Fibroblast of the conjunctiva (primary cell): ENCODE measurements around the gene SLC19A1.

Source experiments
- DNase-seq: peaks from one replicate; pipeline ENCODE4 v3.0.0-alpha.2; 2010; ENCODE audit warnings: low read depth

SLC19A1 gene

GRCh38 chr21:45465611-45466329 lies 76.5 kb downstream of the SLC19A1 start:
- no peak for DNase-seq

- no peak for DNase-seq
Observed at GRCh38 chr21:45465105-45465504, 77.1 kb downstream of the SLC19A1 start.

DNA sequence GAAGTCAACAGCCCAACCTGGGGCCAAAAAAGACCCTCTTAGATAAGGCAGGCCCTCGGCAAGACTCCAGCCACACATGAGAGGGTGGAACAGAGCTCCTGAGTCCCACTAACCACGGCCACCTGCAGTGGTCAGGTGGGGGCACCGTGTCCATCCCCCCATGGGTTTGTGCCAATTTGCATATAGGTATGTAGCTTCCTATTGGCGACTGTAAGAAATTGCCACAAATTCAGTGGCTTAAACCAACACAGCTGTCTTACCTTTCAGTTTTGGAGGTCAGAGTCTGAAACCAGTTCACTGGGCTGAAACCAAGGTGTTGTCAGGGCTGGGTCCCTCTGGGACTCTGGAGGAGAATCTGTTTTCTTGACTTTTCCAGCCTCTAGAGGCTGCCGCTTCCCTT lies 77.9 kb downstream of the SLC19A1 start:
- no peak for DNase-seq

- DNase-seq, result no peak
Observed at GRCh38 chr21:45463871-45464270, 78.4 kb downstream of the SLC19A1 start.

DNA sequence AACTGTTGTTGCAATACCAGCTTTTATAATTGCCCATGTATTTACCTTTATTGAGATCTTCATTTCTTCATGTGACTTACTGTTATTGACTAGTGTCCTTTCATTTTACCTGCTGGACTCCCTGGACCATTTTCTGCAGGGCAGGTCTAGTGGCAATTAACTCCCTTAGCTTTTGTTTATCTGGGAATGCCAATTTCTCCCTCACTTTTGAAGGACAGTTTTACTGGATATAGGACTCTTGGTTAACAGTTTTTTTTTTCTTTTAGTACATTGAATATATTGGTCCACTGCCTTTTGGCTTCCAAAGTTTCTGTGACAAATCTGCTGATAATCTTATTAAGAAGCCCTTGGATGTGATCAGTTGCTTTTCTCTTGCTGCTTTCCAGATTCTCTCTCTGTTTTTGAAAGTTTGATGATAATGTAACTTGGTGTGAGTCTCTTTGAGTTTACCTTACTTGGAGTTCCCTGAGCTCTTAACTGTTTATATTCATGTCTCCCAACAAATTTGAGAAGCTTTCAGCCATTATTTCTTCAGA lies 80.4 kb downstream of the SLC19A1 start:
- DNase-seq, result no peak

DNA sequence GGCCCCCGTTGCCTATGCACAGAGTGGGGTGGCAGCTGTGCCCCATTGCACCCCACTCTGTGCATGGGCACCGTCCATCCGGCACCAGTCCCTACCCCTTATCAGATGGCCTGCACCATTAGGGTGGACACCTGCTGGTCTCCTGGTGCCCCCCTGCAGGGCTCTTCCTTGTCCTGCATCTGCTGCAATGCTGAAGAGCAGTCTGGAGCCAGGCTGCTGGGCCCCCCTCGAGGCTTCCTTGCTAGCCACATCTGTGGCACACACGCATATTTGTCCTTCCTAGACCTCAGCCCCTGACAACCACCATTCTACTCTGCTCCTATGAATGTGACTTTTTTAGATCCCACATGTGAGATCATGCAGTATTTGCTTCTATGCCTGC lies 80.9 kb downstream of the SLC19A1 start:
- no peak for DNase-seq

- DNase-seq, result no peak
Observed at GRCh38 chr21:45460611-45461368, 81.5 kb downstream of the SLC19A1 start.

DNA sequence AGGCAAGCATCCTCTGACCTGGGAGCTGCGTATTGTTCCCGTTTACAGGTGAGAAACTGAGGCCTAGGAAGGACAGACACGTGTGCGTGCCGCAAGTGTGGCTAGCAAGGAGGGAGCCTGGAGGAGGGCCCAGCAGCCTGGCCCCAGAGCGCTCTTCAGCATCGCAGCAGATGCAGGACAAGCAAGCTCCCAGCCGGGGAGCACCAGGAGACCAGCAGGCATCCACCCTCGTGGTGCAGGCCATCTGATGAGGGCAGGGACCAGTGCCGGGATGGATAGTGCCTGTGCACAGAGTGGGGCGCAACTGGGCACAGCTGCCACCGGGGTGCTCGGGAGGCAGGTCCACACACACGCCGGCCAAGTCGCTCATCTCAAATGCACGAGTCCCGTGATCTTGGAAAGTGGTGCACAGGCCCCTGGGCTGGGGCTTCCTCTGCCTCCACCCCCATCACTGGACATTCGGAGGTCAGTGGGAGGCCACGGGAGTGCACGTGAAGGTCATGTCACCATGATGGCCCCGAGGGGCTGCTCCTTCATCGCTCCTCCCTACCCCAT lies 82.2 kb downstream of the SLC19A1 start:
- no peak for DNase-seq

GRCh38 chr21:45459171-45460010 lies 82.8 kb downstream of the SLC19A1 start:
- no peak for DNase-seq

DNA sequence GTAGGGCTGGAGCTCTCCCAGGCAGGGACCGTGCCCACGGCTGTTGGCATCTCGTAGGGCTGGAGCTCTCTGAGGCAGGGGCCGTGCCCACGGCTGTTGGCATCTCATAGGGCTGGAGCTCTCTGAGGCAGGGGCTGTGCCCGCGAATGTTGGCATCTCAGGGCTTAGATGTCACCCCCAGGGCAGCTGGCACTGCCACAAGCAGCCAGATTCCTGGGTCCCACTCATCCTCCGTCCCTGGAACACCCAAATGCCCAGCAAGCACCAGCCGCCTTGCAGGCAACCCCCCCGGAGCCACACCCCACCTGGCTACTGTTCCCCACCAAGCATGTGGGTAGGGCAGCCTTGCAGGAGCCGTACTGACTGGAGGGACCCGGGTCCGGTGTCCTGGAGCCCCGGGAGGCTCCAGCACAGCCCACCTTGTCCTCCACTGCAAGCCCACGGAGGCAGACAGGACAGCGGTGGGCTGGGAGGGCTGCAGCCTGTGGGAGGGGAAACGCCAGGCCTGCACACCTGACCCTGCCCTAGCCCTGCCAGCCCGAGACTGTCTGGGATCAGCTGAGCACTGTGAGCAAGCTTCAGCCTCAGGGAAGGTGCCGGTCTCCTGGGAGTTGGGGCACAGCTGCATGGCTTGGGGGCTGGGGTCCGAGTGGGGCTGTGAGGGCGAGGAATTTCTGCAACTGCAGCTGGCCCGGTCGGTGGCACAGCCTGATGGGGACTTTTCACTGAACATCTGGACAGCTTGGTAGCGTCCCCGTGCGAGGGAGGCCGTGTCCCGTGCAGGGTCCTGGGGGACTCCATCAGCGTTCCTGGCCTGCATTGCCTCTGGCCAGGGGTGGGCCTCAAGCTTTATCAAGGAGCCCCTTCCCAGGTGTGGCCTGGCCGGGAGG lies 83.7 kb downstream of the SLC19A1 start:
- DNase-seq, result no peak

DNA sequence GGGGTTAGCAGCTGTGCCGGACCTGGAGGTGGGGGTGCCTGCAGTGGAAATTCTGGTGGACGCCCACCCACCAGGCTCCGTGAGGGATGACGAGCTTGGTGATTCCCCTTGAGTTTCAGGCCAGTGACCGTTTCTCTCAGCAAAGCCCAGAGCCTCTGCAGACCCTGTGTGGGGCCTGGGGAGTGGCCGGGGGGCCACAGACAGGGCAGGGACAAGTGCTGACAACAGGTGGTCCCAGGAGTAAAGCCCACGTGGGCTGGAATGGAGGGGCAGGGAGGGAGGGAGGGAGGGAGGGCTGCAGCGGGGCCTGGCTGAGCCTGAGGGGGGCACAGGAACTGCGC lies 84.4 kb downstream of the SLC19A1 start:
- DNase-seq, result no peak

DNA sequence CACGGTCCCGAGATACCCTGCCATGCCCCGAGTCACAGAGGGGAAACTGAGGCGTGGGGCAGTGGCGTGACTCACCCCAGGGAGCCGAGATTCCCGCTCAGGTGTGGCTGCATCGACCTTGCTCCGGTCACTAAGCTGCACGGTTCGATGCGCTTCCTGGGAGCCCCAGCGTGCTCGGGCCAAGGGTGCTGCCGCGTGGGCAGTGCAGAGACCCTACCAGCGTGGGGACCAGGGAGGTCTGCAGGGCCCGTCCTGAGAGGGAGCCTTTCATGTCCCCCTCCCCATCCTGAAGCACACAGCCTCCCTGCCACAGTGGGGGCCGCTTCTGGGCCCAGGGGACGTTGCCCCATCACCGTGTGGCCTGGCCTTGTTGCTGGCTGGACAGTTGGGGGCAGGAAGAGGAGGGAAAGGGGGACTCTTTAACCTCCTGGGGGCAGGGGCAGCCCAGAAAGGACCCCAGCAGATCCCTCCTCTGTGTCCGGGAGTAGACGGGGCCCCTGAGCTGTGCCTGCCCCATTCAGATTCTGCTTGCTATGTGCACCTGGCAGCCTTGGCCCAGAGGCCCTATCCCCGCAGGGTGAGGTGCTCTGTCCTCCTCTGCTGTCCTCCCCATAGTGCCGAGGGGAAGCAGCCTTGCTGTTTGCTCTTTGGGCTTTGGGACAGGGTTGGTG lies 84.9 kb downstream of the SLC19A1 start:
- no peak for DNase-seq

DNA sequence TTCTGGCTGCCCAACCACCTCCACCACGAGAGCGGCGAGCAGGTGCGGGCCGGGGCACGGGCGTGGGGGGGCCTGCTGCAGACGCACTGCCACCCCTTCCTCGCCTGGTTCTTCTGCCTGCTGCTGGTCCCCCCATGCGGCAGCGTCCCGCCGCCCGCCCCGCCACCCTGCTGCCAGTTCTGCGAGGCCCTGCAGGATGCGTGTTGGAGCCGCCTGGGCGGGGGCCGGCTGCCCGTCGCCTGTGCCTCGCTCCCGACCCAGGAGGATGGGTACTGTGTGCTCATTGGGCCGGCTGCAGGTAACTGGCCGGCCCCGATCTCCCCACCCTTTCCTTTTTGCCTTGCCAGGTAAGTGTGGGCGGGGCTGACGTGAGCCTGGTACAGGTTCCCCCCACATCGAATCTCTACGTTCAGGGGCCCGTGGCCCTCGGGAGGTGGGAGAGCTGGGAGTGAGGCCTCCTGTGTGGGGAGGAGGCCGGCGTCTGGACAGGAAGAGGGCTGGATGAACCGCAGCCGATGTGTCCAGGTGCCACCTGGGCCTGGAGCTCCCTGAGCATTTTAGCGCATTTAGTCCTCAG lies 85.6 kb downstream of the SLC19A1 start:
- DNase-seq, result no peak

GRCh38 chr21:45455674-45456583 lies 86.3 kb downstream of the SLC19A1 start:
- no peak for DNase-seq

GRCh38 chr21:45454926-45455673 lies 87.1 kb downstream of the SLC19A1 start:
- DNase-seq, result no peak

DNA sequence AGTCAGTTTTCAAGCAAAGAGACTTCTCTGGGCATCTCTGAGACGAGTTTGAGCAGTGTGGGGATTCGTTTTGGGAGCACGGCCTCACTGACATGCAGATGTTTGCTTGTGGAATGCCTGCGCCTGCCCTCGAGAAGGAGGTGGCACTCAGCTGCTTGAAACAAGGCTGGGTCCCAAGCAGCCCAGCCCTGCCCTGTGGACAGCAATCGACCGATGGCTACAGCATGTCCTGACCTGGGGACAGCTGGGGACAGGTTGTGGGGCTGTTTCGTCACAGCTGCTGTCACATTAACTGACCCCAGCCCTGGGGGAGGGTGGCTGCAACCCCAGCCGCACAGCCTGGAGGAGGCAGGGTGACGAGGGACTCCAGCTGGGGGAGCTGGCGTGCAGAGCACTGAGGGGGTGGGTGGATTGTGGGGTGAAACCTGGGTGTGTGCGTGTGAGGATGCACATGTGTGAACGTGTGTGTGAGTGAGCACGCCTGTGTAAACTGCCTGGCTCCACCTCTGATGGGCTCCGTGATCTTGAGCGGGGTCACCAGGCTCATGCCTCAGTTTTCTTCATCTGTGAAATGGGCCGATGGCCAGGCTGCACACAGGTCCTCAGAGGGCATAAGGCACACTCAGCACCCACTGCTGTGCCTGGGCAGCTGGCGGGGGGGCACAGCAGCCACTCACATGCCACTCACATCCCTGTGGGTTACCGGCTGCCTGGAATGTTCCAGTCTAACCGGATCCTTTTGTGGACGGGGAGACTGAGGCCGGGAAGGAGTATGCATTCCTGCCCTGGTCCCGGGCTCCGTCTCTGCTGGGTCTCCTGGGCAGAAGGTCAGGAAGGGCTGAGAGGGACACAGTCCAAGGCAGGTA lies 87.9 kb downstream of the SLC19A1 start:
- no peak for DNase-seq

DNA sequence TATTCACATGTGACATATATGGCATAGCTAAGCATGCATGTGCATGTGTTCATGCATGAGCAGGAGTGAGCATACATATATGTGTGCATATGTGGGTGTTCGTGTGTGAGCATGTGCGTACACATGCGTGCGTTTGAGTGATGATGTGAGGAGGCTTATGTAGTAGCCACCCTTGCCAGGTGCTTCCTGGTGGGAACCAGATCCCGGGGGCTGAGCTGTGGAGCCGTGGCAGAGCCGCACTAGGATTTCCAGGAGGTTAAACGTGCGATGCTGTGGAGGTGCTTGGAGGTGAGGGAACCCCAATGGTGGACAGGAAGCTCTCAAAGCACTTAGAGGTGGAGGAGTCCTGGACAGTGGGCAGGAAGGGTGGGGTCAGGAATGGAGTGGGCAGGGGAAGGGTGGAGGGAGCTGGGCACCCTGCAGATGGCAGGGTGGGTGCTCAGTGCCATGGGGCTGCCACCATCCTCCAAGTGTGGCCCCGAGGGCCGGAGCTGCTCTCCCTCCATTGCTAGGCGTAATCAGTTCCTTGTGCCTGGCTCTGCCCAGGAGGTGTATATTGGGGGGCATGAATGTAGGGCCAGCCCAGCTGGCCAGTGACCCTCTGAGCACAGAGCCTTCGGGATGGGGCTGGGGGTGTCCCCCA lies 88.8 kb downstream of the SLC19A1 start:
- DNase-seq, result no peak
